HG02798 (cell line): ENCODE data around the gene NASP.
A peak's percentile ranks its signal among the peaks of the same experiment; 100 is the strongest.
"Not testable (repeated sequence)": the region's sequence is repeated elsewhere in the genome, so short reads cannot be mapped to it uniquely, and the experiment has no call there.

Source experiments
- ATAC-seq: cut with Tn5 transposase; IDR thresholded peaks from one replicate; pipeline ENCODE4 v1.9.1; 2021; ENCODE audit warnings: mild to moderate bottlenecking; ENCODE audit not compliant: unreplicated experiment, poor library complexity

The NASP gene

GRCh38 chr1:45568421-45568820 is 15.4 kb upstream of the NASP start:
- no peak for ATAC-seq

GRCh38 chr1:45569571-45569961 is 14.3 kb upstream of the NASP start:
- ATAC-seq = no peak

DNA sequence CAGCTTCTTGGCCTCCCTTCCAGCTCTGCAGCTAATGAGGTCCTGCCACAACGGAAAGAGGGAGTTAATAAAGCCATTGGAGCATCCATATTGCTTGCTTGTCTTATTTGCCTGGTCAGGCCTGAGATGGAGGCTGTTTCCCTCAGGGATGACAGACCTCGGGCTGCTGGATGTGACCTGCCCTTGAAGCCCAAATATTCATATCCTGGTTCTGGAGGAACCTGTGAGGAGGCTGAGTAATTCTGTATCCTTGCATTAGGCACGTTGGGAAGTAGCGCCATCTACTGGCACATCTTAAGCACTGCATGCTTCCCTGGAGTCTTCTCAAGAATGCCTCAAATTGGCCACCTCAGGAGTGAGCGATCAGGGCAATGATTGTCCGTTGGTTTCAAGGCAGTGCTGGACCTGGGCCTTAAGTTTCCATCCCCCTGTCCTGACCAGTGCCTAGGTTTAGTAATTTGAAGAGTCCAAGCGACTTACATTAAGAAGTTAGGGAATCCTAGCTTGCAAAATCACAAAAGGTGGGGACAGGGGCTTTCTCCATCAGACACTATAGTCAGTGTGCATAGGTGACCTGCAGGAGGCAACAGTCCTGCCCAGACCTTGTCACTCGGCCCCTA is 13.8 kb upstream of the NASP start:
- ATAC-seq = peak; percentile 65

- no peak for ATAC-seq
Observed at GRCh38 chr1:45570631-45571030, 13.2 kb upstream of the NASP start.

GRCh38 chr1:45573231-45573804 is 10.5 kb upstream of the NASP start:
- no peak for ATAC-seq

GRCh38 chr1:45574105-45574626 is 9.7 kb upstream of the NASP start:
- ATAC-seq = no peak

GRCh38 chr1:45583264-45583665 is 576 bp upstream of the NASP start:
- ATAC-seq = peak; percentile 74

GRCh38 chr1:45584351-45585109 is 689 bp downstream of the NASP start:
- ATAC-seq = peak; percentile 34

DNA sequence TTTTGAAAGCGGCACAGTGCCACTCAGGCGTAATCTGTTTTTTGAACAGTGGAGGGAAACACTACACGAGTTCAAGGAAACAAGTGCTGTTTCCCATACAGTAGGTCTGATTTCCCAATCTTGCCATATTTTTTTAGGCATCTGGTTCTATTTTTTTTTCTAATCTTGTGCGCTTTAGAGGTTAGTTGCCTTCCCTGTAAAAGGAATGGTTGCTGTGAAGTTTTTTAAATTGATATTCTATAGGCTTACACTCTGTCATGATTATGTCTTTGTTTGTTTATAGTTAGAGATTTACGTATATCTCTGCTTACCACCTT is 1.2 kb downstream of the NASP start:
- no peak for ATAC-seq

- no peak for ATAC-seq
Observed at GRCh38 chr1:45585496-45586075, 1.7 kb downstream of the NASP start.

DNA sequence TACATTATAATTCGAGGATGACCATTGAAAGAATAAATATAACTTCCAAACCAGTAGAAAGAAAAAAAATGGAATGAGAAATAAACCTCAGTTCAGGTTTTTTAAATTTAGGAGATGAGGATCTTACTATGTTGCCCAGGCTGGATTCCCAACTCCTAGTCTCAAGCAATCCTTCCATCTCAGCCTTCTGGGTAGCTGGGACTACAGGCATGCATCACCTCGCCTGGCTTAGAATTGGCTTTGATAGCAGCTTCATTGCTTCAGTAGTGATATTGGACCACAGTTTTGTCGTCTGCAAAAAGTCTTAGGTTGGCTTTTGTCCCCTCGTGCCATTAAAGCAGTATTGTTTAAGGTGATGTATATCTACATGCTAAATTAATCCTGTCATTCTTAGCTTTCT is 2.9 kb downstream of the NASP start:
- ATAC-seq = no peak

- ATAC-seq = no peak
Observed at GRCh38 chr1:45589861-45590260, 6.0 kb downstream of the NASP start.

DNA sequence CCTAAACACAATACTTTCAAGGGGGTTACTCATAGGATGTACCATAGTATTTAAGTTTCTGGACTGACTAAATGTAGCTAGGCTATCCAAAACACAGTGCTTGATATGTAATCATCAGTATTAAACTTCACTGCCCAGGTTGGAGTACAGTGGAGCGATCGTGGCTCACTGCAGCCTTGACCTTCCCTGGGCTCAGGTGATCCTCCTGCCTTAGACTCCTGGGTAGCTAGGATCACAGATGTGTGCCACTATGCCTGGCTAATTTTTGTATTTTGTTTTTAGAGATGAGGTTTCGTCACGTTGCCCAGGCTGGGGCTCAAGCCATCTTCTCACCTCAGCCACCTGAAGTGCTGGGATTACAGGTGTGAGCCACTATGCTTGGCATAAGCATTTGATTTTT is 10.6 kb downstream of the NASP start:
- no peak for ATAC-seq

- not testable (repeated sequence) for ATAC-seq
Observed at GRCh38 chr1:45596765-45597164, 12.9 kb downstream of the NASP start.

- no peak for ATAC-seq
Observed at GRCh38 chr1:45604239-45604638, 20.4 kb downstream of the NASP start.

DNA sequence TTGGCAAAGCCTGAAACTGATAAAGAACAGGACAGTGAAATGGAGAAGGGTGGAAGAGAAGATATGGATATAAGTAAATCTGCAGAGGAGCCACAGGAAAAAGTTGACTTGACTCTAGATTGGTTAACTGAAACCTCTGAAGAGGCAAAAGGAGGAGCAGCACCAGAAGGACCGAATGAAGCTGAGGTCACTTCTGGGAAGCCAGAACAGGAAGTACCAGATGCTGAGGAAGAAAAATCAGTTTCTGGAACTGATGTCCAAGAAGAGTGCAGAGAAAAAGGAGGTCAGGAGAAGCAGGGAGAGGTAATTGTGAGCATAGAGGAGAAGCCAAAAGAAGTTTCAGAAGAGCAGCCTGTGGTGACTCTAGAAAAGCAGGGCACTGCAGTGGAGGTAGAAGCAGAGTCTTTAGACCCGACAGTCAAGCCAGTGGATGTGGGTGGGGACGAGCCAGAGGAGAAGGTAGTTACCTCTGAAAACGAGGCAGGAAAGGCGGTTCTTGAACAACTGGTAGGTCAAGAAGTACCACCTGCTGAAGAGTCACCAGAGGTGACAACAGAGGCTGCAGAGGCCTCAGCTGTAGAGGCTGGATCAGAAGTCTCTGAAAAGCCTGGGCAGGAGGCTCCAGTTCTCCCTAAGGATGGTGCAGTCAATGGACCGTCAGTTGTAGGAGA is 23.7 kb downstream of the NASP start:
- ATAC-seq = no peak

DNA sequence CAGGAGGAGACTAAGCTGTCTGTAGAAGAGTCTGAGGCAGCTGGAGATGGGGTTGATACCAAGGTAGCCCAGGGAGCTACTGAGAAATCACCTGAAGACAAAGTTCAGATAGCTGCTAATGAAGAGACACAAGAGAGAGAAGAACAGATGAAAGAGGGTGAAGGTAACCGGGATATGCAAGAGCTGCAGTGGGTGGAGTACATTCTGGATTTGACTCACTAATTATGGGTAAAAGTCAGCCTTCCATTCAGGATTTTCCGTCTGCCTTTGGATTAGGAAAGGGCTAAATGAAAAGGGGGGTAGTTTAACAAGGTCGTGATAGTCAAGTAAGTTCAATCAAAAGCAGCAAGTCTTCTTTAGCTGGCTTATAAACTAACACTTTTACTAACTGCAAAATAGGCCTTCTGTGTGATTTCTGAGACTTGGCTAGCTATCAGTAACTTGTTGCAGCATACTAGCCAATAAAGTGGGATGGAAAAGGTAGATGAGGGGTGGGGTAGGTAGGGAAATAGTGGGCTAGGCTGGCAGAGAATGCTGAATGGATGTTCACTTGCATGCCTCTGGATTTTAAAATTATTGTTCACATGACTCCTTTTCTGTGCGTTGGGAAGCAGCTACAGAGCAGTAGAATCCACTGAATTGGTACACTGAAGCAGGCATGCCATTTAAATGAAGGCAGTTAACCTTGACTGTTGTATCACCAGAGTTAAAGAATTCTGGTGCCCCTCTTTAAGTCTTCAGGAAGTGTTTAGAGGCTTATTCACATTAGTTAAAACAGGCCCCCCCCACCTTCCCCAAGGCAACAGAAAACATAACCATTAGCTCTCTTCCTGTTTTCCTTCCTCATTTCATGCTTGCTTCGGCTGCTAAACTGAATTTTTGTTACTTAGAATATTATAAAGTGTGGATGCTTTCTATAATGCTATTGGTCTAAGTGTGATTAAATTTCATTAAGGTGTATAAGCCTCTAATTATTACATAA is 24.6 kb downstream of the NASP start:
- no peak for ATAC-seq

DNA sequence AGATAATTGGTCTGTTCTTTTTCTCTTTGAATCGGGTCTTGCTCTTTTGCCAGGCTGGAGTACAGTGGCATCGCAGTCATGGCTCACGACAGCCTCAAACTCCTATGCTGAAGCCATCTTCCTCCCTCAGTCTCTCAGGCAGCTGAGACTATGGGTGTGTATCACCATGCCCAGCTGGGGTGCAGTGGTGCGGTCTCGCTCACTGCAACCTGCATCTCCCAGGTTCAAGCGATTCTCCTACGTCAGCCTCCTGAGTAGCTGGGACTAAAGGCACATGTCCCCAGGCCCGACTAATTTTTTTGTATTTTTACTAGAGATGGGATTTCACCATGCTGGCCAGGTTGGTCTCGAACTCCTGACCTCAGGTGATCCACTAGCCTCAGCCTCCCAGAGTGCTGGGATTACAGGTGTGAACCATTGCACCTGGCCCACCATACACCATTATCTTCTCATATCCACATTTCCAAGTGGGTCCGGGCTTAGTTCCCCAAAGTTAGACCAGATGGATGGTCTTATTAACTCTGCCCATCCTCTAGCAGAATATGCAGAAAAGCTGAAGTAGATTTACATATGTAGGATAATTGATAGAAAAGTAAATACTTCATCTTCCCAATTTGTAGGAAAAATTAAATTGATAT is 26.9 kb downstream of the NASP start:
- ATAC-seq = no peak

DNA sequence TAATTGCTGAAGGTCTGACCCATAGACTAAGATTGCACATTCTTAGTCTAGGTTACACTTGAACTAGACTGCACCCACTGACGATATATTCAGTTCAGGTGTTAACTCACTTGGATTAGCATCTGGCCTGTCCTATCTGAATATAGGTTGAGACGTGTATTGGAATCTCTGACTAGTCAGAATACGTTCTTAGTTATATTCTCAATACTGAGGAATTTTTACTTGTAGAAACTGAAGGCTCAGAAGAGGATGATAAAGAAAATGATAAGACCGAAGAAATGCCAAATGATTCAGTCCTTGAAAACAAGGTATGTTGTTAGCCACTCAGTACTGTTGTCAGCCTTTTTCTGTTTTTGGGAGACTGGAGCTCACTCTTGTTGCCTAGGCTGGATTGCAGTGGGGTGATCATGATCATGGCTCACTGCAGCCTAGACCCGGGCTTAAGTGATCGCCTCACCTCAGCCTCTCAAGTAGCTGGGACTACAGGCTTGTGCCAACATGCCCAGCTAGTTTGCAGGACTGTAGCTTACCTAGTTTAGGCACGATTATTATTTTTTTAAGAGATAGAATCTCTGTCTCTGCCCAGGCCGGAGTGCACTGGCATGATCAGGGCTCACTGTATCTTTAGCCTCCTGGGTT is 29.2 kb downstream of the NASP start:
- no peak for ATAC-seq
